ENCODE results near the gene FOXP1.
"Not testable (repeated sequence)": the region's sequence is repeated elsewhere in the genome, so short reads cannot be mapped to it uniquely, and the experiment has no call there.

GRCh38 chr3:70975981-70976380 is 607.5 kb downstream of the FOXP1 start:
- TF ChIP-seq CTCF, POLR2A (IDR thresholded peaks at IDR 0.05): not testable (repeated sequence)
